Fibroblast of lung (primary cell): ENCODE measurements around the gene CLIC1.

Experiments
- EZH2 ChIP-seq: IDR thresholded peaks from 2 replicates; pipeline ENCODE4 v1.5.1; 2012; ENCODE audit warnings: low read length, control low read depth, mild to moderate bottlenecking; ENCODE audit errors: missing control alignments
- TF ChIP-seq, protein P1 (sequence below), 2 donors: IDR thresholded peaks in 1 of 2; conservative IDR thresholded peaks in 1 of 2; 1 replicate in 1 of 2; 2 replicates in 1 of 2; pipeline ENCODE4 v1.5.1; 2011 to 2012; ENCODE audit warnings: low read length in 2 of 2, control low read depth in 1 of 2, inconsistent platforms in 1 of 2, low read depth in 1 of 2, mild to moderate bottlenecking in 1 of 2

DNA sequence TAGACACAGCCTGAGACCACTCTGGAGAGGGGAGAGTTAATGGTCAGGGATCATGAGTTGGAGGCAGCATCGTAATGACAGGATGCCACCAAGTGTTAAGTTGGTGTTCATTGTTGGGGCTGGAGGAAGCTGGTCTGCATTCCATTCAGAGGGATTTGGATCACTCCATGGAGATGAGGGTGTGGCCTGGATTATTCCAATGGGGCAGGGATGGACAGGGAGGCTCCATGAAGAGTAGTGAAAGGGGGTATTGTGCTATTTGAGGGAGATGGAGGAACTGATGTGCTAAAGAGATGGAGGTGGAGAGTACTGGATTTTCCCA lies 27.2 kb upstream of the CLIC1 start:
- TF ChIP-seq, protein P1, sequence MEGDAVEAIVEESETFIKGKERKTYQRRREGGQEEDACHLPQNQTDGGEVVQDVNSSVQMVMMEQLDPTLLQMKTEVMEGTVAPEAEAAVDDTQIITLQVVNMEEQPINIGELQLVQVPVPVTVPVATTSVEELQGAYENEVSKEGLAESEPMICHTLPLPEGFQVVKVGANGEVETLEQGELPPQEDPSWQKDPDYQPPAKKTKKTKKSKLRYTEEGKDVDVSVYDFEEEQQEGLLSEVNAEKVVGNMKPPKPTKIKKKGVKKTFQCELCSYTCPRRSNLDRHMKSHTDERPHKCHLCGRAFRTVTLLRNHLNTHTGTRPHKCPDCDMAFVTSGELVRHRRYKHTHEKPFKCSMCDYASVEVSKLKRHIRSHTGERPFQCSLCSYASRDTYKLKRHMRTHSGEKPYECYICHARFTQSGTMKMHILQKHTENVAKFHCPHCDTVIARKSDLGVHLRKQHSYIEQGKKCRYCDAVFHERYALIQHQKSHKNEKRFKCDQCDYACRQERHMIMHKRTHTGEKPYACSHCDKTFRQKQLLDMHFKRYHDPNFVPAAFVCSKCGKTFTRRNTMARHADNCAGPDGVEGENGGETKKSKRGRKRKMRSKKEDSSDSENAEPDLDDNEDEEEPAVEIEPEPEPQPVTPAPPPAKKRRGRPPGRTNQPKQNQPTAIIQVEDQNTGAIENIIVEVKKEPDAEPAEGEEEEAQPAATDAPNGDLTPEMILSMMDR (conservative IDR thresholded peaks at IDR 0.05 in 1 of 2, IDR thresholded peaks at IDR 0.05 in 1 of 2; ENCODE audit: low read depth in 1 of 2, low read length in 2 of 2) = no peak
- no peak for TF ChIP-seq EZH2
